Stimulated activated CD8-positive, alpha-beta memory T cell treated with anti-CD3 and anti-CD28 coated beads, Interleukin-15, amount 100 ng/mL, for 48 hours (primary cell): Measurements from ENCODE around the gene NCOR2.

Source experiments
- DNase-seq, 2 donors: peaks; one replicate each; pipeline ENCODE4 v3.0.0-alpha.2; 2020; ENCODE audit warnings: low read depth in 2 of 2

The NCOR2 gene

GRCh38 chr12:124576061-124576650, 8.7 kb upstream of the NCOR2 start:
- no peak for DNase-seq

GRCh38 chr12:124573839-124574786, 6.7 kb upstream of the NCOR2 start:
- DNase-seq, result no peak

GRCh38 chr12:124571556-124571955, 4.1 kb upstream of the NCOR2 start:
- no peak for DNase-seq

- no peak for DNase-seq
These were observed 3.4 kb upstream of the NCOR2 start for GRCh38 chr12:124570810-124571209.

- no peak for DNase-seq
These were observed 2.1 kb upstream of the NCOR2 start for GRCh38 chr12:124569375-124570148.

- DNase-seq, result peak in 1 of 2 donors; percentile 28
These were observed 1.3 kb upstream of the NCOR2 start for GRCh38 chr12:124568431-124569374.

- DNase-seq, result peak; percentile 66 to 70
These were observed 411 bp upstream of the NCOR2 start for GRCh38 chr12:124567673-124568373.

GRCh38 chr12:124566161-124566996, 1.0 kb downstream of the NCOR2 start:
- peak; percentile 45 to 47 for DNase-seq

GRCh38 chr12:124565656-124566160, 1.7 kb downstream of the NCOR2 start:
- no peak for DNase-seq

- no peak for DNase-seq
These were observed 2.4 kb downstream of the NCOR2 start for GRCh38 chr12:124564971-124565491.

GRCh38 chr12:124564232-124564958, 3.0 kb downstream of the NCOR2 start:
- DNase-seq, result no peak

GRCh38 chr12:124563809-124564208, 3.6 kb downstream of the NCOR2 start:
- no peak for DNase-seq

- DNase-seq, result no peak
These were observed 4.0 kb downstream of the NCOR2 start for GRCh38 chr12:124563401-124563800.

GRCh38 chr12:124562796-124563181, 4.6 kb downstream of the NCOR2 start:
- DNase-seq, result no peak

GRCh38 chr12:124562018-124562795, 5.2 kb downstream of the NCOR2 start:
- DNase-seq, result no peak

- no peak for DNase-seq
These were observed 6.2 kb downstream of the NCOR2 start for GRCh38 chr12:124561231-124561630.

GRCh38 chr12:124560146-124560890, 7.1 kb downstream of the NCOR2 start:
- DNase-seq, result no peak
